HepG2 (cell line): ENCODE measurements around the gene AKAP6. TPM values are rescaled to one million over a fixed set of nuclear protein-coding genes. Genes with fewer than 3 reads are reported as not detected.

ENCODE experiments used
- ATAC-seq: fragments of 200-7000 bp; cut with Tn5 transposase; 3 replicates; pipeline ENCODE4 v1.9.1; 2020; ENCODE audit warnings: mild to moderate bottlenecking, moderate library complexity
- BruUV-seq: library from RNA; stranded (reverse); fragments of 400-500 nt; replicated peaks from 2 replicates; lab custom pipeline; 2021; lab: Mats Ljungman, UMichigan
- CTCF ChIA-PET: fragments of 300-600 bp; formaldehyde crosslinking; extraction: SDS; loops from one replicate; lab custom pipeline; 2021; ENCODE audit warnings: low total read pairs, inconsistent platforms, low intra/inter-chr PET ratio; lab: Yijun Ruan, JAX
- POLR2A ChIA-PET: fragments of 350-600 bp; sonication (Branson Sonifier 250); formaldehyde crosslinking; loops from one replicate; lab custom pipeline; 2020; ENCODE audit warnings: antibody characterized with exemption, inconsistent platforms; lab: Yijun Ruan, JAX
- DNase-seq: peaks from one replicate; pipeline ENCODE4 v3.0.0-alpha.2; 2015; ENCODE audit warnings: low spot score
- FAIRE-seq: peaks from 3 replicates; lab custom pipeline; 2011; peaks lifted over from hg19 to GRCh38; lab: Jason Lieb, UNC
- H2AFZ ChIP-seq: one replicate; pipeline ENCODE4 v1.6.1; 2011; ENCODE audit warnings: low read length, inconsistent platforms
- H3K27ac ChIP-seq: fragments of 300-600 bp; 3 replicates; pipeline ENCODE4 v1.8.0; 2011; ENCODE audit warnings: mixed run types, mild to moderate bottlenecking, mixed read lengths, low read length, inconsistent platforms; ENCODE audit not compliant: insufficient read depth; ENCODE audit errors: extremely low read length
- H3K27me3 ChIP-seq, 2 experiments: fragments of 200-600 bp in 1 of 2; 2 replicates in 1 of 2; 3 replicates in 1 of 2; pipeline versions ENCODE4 v1.6.0 to v1.8.0; 2011; ENCODE audit warnings: low read length in 2 of 2, mild to moderate bottlenecking in 2 of 2, moderate library complexity in 2 of 2, inconsistent platforms in 1 of 2; ENCODE audit not compliant: insufficient read depth in 2 of 2, control insufficient read depth in 1 of 2
- H3K36me3 ChIP-seq, 2 experiments: fragments of 200-600 bp in 1 of 2; replicated peaks in 1 of 2; 2 replicates in 1 of 2; 3 replicates in 1 of 2; pipeline versions ENCODE4 v1.5.1 to v1.8.0; 2011; ENCODE audit warnings: low read length in 2 of 2, inconsistent platforms in 1 of 2; ENCODE audit not compliant: insufficient read depth in 2 of 2, control insufficient read depth in 1 of 2
- H3K4me1 ChIP-seq: 2 replicates; pipeline ENCODE4 v1.5.1; 2012; ENCODE audit warnings: low read length, inconsistent platforms; ENCODE audit not compliant: insufficient read depth
- H3K4me2 ChIP-seq: 2 replicates; pipeline ENCODE4 v1.6.0; 2011; ENCODE audit warnings: low read depth, low read length, inconsistent platforms
- H3K4me3 ChIP-seq, 3 experiments: fragments of 200-600 bp in 1 of 3; sonication (generic), shearing (Covaris generic) in 1 of 3; replicated peaks in 1 of 3; 2 replicates each; pipeline ENCODE4 v1.5.1; 2011 to 2016; ENCODE audit warnings: low read length in 3 of 3, inconsistent platforms in 2 of 3, low read depth in 2 of 3, mild to moderate bottlenecking in 2 of 3, control low read depth in 1 of 3, mixed read lengths in 1 of 3; ENCODE audit not compliant: insufficient read depth in 1 of 3
- H3K79me2 ChIP-seq: one replicate; pipeline ENCODE4 v1.6.1; 2011; ENCODE audit warnings: low read length, inconsistent platforms; ENCODE audit not compliant: insufficient read depth
- H3K9ac ChIP-seq: 2 replicates; pipeline ENCODE4 v1.6.0; 2011; ENCODE audit warnings: mild to moderate bottlenecking, low read depth, low read length, inconsistent platforms; ENCODE audit not compliant: insufficient read depth
- H3K9me3 ChIP-seq: 2 replicates; pipeline ENCODE4 v1.5.1; 2012; ENCODE audit warnings: mild to moderate bottlenecking, low read length
- H4K20me1 ChIP-seq: 2 replicates; pipeline ENCODE4 v1.6.0; 2011; ENCODE audit warnings: inconsistent platforms, mild to moderate bottlenecking, low read length, moderate library complexity; ENCODE audit not compliant: insufficient read depth
- AFF4 ChIP-seq: sonication (generic); formaldehyde crosslinking; IDR thresholded peaks from 2 replicates; pipeline ENCODE4 v1.4.0; 2020; ENCODE audit warnings: missing genetic modification reagents
- DNMT3B ChIP-seq: conservative IDR thresholded peaks from 2 replicates; pipeline ENCODE4 v1.6.1; 2016; ENCODE audit warnings: missing biosample characterization, control low read depth
- E2F5 ChIP-seq: sonication (generic); formaldehyde crosslinking; conservative IDR thresholded peaks from 2 replicates; pipeline ENCODE4 v1.4.0; 2020; ENCODE audit warnings: missing genetic modification reagents
- FOXC1 ChIP-seq: sonication (generic); formaldehyde crosslinking; IDR thresholded peaks from 2 replicates; pipeline ENCODE4 v1.8.0; 2022; ENCODE audit warnings: mild to moderate bottlenecking, missing genetic modification reagents, borderline replicate concordance
- GMEB2 ChIP-seq: IDR thresholded peaks from 2 replicates; pipeline ENCODE4 v1.6.1; 2016; ENCODE audit warnings: missing biosample characterization, missing genetic modification reagents, low read depth
- HDAC6 ChIP-seq: fragments of 200-600 bp; sonication (generic); IDR thresholded peaks from 2 replicates; pipeline ENCODE4 v1.7.0; 2017; ENCODE audit warnings: mild to moderate bottlenecking, antibody characterized with exemption, low read length, low read depth
- HIVEP1 ChIP-seq: sonication (generic); formaldehyde crosslinking; IDR thresholded peaks from 2 replicates; pipeline ENCODE4 v1.4.0; 2020; ENCODE audit warnings: mild to moderate bottlenecking, missing genetic modification reagents
- KLF13 ChIP-seq: sonication (generic); formaldehyde crosslinking; IDR thresholded peaks from 2 replicates; pipeline ENCODE4 v1.4.0; 2020; ENCODE audit warnings: mild to moderate bottlenecking, missing genetic modification reagents
- MAF1 ChIP-seq: sonication (generic); formaldehyde crosslinking; IDR thresholded peaks from 2 replicates; pipeline ENCODE4 v1.5.0; 2020; ENCODE audit warnings: missing genetic modification reagents, borderline replicate concordance
- ONECUT2 ChIP-seq: sonication (generic); formaldehyde crosslinking; IDR thresholded peaks from 2 replicates; pipeline ENCODE4 v1.4.0; 2020; ENCODE audit warnings: missing genetic modification reagents
- SATB2 ChIP-seq: sonication (generic); formaldehyde crosslinking; IDR thresholded peaks from 2 replicates; pipeline ENCODE4 v1.5.0; 2020; ENCODE audit warnings: missing genetic modification reagents
- ZNF3 ChIP-seq: IDR thresholded peaks from 2 replicates; pipeline ENCODE4 v1.7.0; 2017; ENCODE audit warnings: inconsistent platforms
- ZNF33A ChIP-seq: sonication (generic); formaldehyde crosslinking; IDR thresholded peaks from 2 replicates; pipeline ENCODE4 v1.5.1; 2020; ENCODE audit warnings: missing genetic modification reagents, mild to moderate bottlenecking, moderate library complexity, borderline replicate concordance
- ZNF558 ChIP-seq: sonication (generic); formaldehyde crosslinking; IDR thresholded peaks from 2 replicates; pipeline ENCODE4 v1.9.0; 2022; ENCODE audit warnings: mild to moderate bottlenecking, missing genetic modification reagents, borderline replicate concordance
- ZNF605 ChIP-seq: sonication (generic); formaldehyde crosslinking; IDR thresholded peaks from 2 replicates; pipeline ENCODE4 v1.8.0; 2022; ENCODE audit warnings: mild to moderate bottlenecking, missing genetic modification reagents
- WGBS: methylation state at CpG from one replicate; pipeline ENCODE4 v1.1.6; 2017; ENCODE audit warnings: low lambda C conversion rate; 5-methylcytosine and 5-hydroxymethylcytosine counted together
- in situ Hi-C: cut with HindIII; loops from 2 replicates; pipeline ENCODE4 v1.10.0; 2017; ENCODE audit warnings: low pct_unique_long_range_greater_than_20kb; ENCODE audit not compliant: extremely low pct_ligation_motif_present
- intact Hi-C: fragments of 100-400 bp; cut with micrococcal nuclease; formaldehyde crosslinking; loops from one replicate; pipeline ENCODE4 v1.10.0; 2022; ENCODE audit not compliant: unreplicated experiment
- polyA plus RNA-seq, 8 experiments: library from polyadenylated mRNA; depleted of rRNA in 3 of 8; stranded (reverse) in 7 of 8; unstranded in 1 of 8; fragments of >200 nt; fragmentation: Illumina TruSeq in 4 of 8; extraction: Trizol in 4 of 8; gene quantifications; 2 replicates each; pipeline versions ENCODE4 v1.2.1 to v1.2.3, GENCODE V29; 2011 to 2016; ENCODE audit warnings: low read depth in 4 of 8, missing spikeins in 1 of 8, mixed read lengths in 1 of 8; ENCODE audit not compliant: insufficient read depth in 1 of 8
- total RNA-seq, 5 experiments: library from RNA; depleted of rRNA; stranded (reverse); fragments of >200 nt; fragmentation: Illumina TruSeq; extraction: Trizol; gene quantifications; 2 replicates each; pipeline ENCODE4 v1.2.3, GENCODE V29; 2016; ENCODE audit warnings: low read depth in 1 of 5

Gene AKAP6
- total and polyA plus RNA-seq, 2 of the 13 experiments (the other 11 are each of a cell fraction or from before 2014, with no cell fraction given), result 1.4 TPM

- TF ChIP-seq AFF4 (CRISPR knock-in tag) (no peak), ZNF558 (CRISPR knock-in tag) (no peak), ZNF33A (no peak), MAF1 (CRISPR knock-in tag) (no peak), KLF13 (no peak), HDAC6 (no peak)
Measured at GRCh38 chr14:32545506-32546210, 216.6 kb downstream of the AKAP6 start (continued).

DNA sequence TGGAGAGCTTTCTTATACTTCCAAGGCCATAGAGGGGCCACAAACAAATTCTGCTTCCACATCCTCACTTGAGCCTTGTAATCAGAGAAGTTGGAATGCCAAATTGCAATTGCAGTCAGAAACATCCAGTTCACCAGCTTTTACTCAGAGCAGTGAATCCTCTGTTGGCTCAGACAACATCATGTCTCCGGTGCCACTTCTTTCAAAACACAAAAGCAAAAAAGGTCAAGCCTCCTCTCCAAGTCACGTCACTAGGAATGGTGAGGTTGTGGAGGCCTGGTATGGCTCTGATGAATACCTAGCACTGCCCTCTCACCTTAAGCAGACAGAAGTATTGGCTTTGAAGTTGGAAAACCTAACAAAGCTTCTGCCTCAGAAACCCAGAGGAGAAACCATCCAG is 217.1 kb downstream of the AKAP6 start:
- intact Hi-C loops, result no loop called here
- no peak for TF ChIP-seq FOXC1 (CRISPR knock-in tag)
- TF ChIP-seq E2F5 (CRISPR knock-in tag), result no peak
- no peak for TF ChIP-seq SATB2 (CRISPR knock-in tag)
- no peak for TF ChIP-seq ZNF605 (CRISPR knock-in tag)
- no peak for TF ChIP-seq DNMT3B (CRISPR knock-in tag)
- TF ChIP-seq GMEB2 (CRISPR knock-in tag), result no peak
- no peak for TF ChIP-seq ZNF3
- TF ChIP-seq HIVEP1 (CRISPR knock-in tag), result no peak
- no peak for TF ChIP-seq ONECUT2 (CRISPR knock-in tag)
- no peak overlapping the region for H3K4me2 ChIP-seq
- no peaks in the 10 kb centered on the region for H3K27me3 ChIP-seq
- no peaks in the 10 kb centered on the region for H4K20me1 ChIP-seq
- 5% methylated on average over 2 of the region's 2 CpGs for WGBS
- no TSS peak for BruUV-seq
- in situ Hi-C loops, result no loop called here
- DNase-seq (no peak), ATAC-seq (no peak; the same call in 2 of the 3 replicates), FAIRE-seq (no peak)
- ChIA-PET POLR2A (no interaction called here), CTCF (no interaction called here)
- H3K4me3 ChIP-seq, result no peak overlapping the region
- no peak overlapping the region for H3K27ac ChIP-seq
- H3K36me3 ChIP-seq, result no peaks in the 10 kb centered on the region
- H2AFZ ChIP-seq, result no peak overlapping the region
- no peak overlapping the region for H3K9ac ChIP-seq
- H3K9me3 ChIP-seq, result no peaks in the 10 kb centered on the region
- H3K79me2 ChIP-seq, result no peaks in the 10 kb centered on the region
- H3K4me1 ChIP-seq, result no peaks in the 10 kb centered on the region
